Chondrocyte (in vitro differentiated cells): ENCODE data around the gene CACTIN. TPM values are rescaled to one million over a fixed set of nuclear protein-coding genes. Genes with fewer than 3 reads are reported as not detected.
"Not testable (repeated sequence)": the region's sequence is repeated elsewhere in the genome, so short reads cannot be mapped to it uniquely, and the experiment has no call there.

Experiments
- DNase-seq: peaks from one replicate; pipeline ENCODE4 v3.0.0; 2021; ENCODE audit warnings: mixed read lengths, low spot score
- H3K27ac Mint-ChIP-seq: one replicate; pipeline ENCODE4 v1.8.0; 2021; ENCODE audit warnings: mild to moderate bottlenecking, moderate library complexity, mixed read lengths; ENCODE audit not compliant: unreplicated experiment
- H3K27me3 Mint-ChIP-seq: 2 replicates; pipeline ENCODE4 v1.8.0; 2021; ENCODE audit warnings: low read depth, mixed read lengths
- H3K36me3 Mint-ChIP-seq: 2 replicates; pipeline ENCODE4 v1.8.0; 2021; ENCODE audit warnings: low read depth, mixed read lengths
- H3K4me1 Mint-ChIP-seq: 2 replicates; pipeline ENCODE4 v1.8.0; 2021; ENCODE audit warnings: low read depth, mild to moderate bottlenecking, mixed read lengths
- H3K4me3 Mint-ChIP-seq: one replicate; pipeline ENCODE4 v1.8.0; 2021; ENCODE audit warnings: mild to moderate bottlenecking, moderate library complexity, mixed read lengths; ENCODE audit not compliant: unreplicated experiment
- H3K9me3 Mint-ChIP-seq: 2 replicates; pipeline ENCODE4 v1.8.0; 2021; ENCODE audit warnings: low read depth, mixed read lengths
- CTCF ChIP-seq: fragments of 200-600 bp; sonication (generic); IDR thresholded peaks from 2 replicates; pipeline ENCODE4 v1.5.0; 2021; ENCODE audit warnings: antibody characterized with exemption, mild to moderate bottlenecking, moderate library complexity
- total RNA-seq: library from RNA; stranded (reverse); gene quantifications from 3 replicates; pipeline ENCODE4 v1.2.1, GENCODE V29; 2021

CACTIN gene
- total RNA-seq, 1 donor from 2014 or later: 19.5 TPM

- no peaks in the 10 kb centered on the region for H3K27me3 Mint-ChIP-seq
- H3K36me3 Mint-ChIP-seq: peaks cover 6% of the 10 kb centered on the region
- H3K4me3 Mint-ChIP-seq: no peak overlapping the region
- no peaks in the 10 kb centered on the region for H3K9me3 Mint-ChIP-seq
- no peak for TF ChIP-seq CTCF
- H3K4me1 Mint-ChIP-seq: peaks cover 15% of the 10 kb centered on the region
- H3K27ac Mint-ChIP-seq: no peak overlapping the region
- no peak for DNase-seq
Observed at GRCh38 chr19:3570606-3571011, 56.0 kb downstream of the CACTIN start.

- peaks cover 14% of the 10 kb centered on the region for H3K4me1 Mint-ChIP-seq
- not testable (repeated sequence) for H3K9me3 Mint-ChIP-seq, H3K4me3 Mint-ChIP-seq, H3K36me3 Mint-ChIP-seq, H3K27me3 Mint-ChIP-seq, H3K27ac Mint-ChIP-seq, DNase-seq
Observed at GRCh38 chr19:3570042-3570441, 56.5 kb downstream of the CACTIN start.

- H3K27me3 Mint-ChIP-seq: no peaks in the 10 kb centered on the region
- peak overlapping the region; percentile 6 for H3K4me3 Mint-ChIP-seq
- TF ChIP-seq CTCF: no peak
- peak overlapping the region; percentile 86 for H3K27ac Mint-ChIP-seq
- H3K36me3 Mint-ChIP-seq: no peaks in the 10 kb centered on the region
- peaks cover 5% of the 10 kb centered on the region for H3K4me1 Mint-ChIP-seq
- no peaks in the 10 kb centered on the region for H3K9me3 Mint-ChIP-seq
- DNase-seq: no peak
Observed at GRCh38 chr19:3565139-3565538, 61.5 kb downstream of the CACTIN start.

GRCh38 chr19:3563709-3564524 is 62.7 kb downstream of the CACTIN start:
- no peak for DNase-seq
- TF ChIP-seq CTCF: no peak
- Mint-ChIP-seq H3K4me3 (no peak overlapping the region), H3K36me3 (no peaks in the 10 kb centered on the region), H3K27me3 (no peaks in the 10 kb centered on the region), H3K9me3 (no peaks in the 10 kb centered on the region), H3K4me1 (peaks cover 5% of the 10 kb centered on the region), H3K27ac (no peak overlapping the region)

Other genes with a start within 250 kb of the CACTIN start
- gene SMIM24, start 146.3 kb downstream of the CACTIN start, total RNA-seq: not detected in 3 replicates
- not detected in 3 replicates for gene SMIM44, start 143.3 kb downstream of the CACTIN start, total RNA-seq
- 9.9 to 10.3 TPM (median 10.1 TPM) in 3 replicates for gene DOHH, start 126.1 kb downstream of the CACTIN start, total RNA-seq
- 35.0 to 37.6 TPM (median 36.5 TPM) in 3 replicates for gene FZR1, start 120.5 kb downstream of the CACTIN start, total RNA-seq
- 0.35 to 0.65 TPM (median 0.56 TPM) in 3 replicates for gene TEKTIP1, start 87.6 kb downstream of the CACTIN start, total RNA-seq
- gene MFSD12, start 69.2 kb downstream of the CACTIN start, total RNA-seq: 65.8 to 101 TPM (median 98.4 TPM) in 3 replicates
- gene HMG20B, start 53.8 kb downstream of the CACTIN start, total RNA-seq: 60.9 to 69.3 TPM (median 68.2 TPM) in 3 replicates
- 0.15 to 3.3 TPM (median 2.2 TPM) in 3 replicates for gene GIPC3, start 41.3 kb downstream of the CACTIN start, total RNA-seq
- 5.4 to 5.8 TPM in 2 of 3 replicates, not detected in the other for gene TBXA2R, start 19.9 kb downstream of the CACTIN start, total RNA-seq
- 81.0 to 98.4 TPM (median 85.5 TPM) in 3 replicates for gene PIP5K1C, start 73.7 kb upstream of the CACTIN start, total RNA-seq
- gene TJP3, start 81.6 kb upstream of the CACTIN start, total RNA-seq: not detected in 3 replicates
- 17.8 to 20.4 TPM (median 18.2 TPM) in 3 replicates for gene APBA3, start 134.9 kb upstream of the CACTIN start, total RNA-seq
- gene MRPL54, start 135.9 kb upstream of the CACTIN start, total RNA-seq: 41.6 to 52.4 TPM (median 42.9 TPM) in 3 replicates
- gene RAX2, start 145.4 kb upstream of the CACTIN start, total RNA-seq: not detected in 3 replicates
- gene MATK, start 159.6 kb upstream of the CACTIN start, total RNA-seq: not detected in 3 replicates
- gene ZFR2, start 242.2 kb upstream of the CACTIN start, total RNA-seq: not detected in 3 replicates